SU-DHL-6 (cell line): Measurements from ENCODE around the gene CRK.

Experiments used
- H2AFZ ChIP-seq: fragments of 200-600 bp; sonication (generic); 2 replicates; pipeline ENCODE4 v1.6.1; 2014; ENCODE audit warnings: low read depth, mild to moderate bottlenecking, moderate library complexity, mixed read lengths, antibody characterized with exemption, low read length; ENCODE audit not compliant: severe bottlenecking
- H3F3A ChIP-seq: fragments of 200-600 bp; shearing (Covaris generic); 2 replicates; pipeline ENCODE4 v1.6.0; 2016; ENCODE audit warnings: antibody characterized with exemption, mild to moderate bottlenecking; ENCODE audit not compliant: insufficient read depth
- H3K27ac ChIP-seq: fragments of 200-600 bp; sonication (generic); 2 replicates; pipeline ENCODE4 v1.5.1; 2016; ENCODE audit warnings: low read depth, mild to moderate bottlenecking, low read length, moderate library complexity, mixed read lengths
- H3K27me3 ChIP-seq: fragments of 200-600 bp; sonication (generic), shearing (Covaris generic); 2 replicates; pipeline ENCODE4 v1.6.0; 2014; ENCODE audit warnings: mild to moderate bottlenecking, low read length
- H3K36me3 ChIP-seq: fragments of 200-600 bp; sonication (generic); 2 replicates; pipeline ENCODE4 v1.6.1; 2014; ENCODE audit warnings: mild to moderate bottlenecking, low read length, mixed read lengths
- H3K4me2 ChIP-seq: fragments of 300-600, 200-600 bp; shearing (Covaris generic), sonication (generic); 2 replicates; pipeline ENCODE4 v1.6.0; 2014; ENCODE audit warnings: low read length, low read depth, mild to moderate bottlenecking; ENCODE audit not compliant: poor library complexity, severe bottlenecking
- H3K4me3 ChIP-seq: fragments of 200-600 bp; sonication (generic); 2 replicates; pipeline ENCODE4 v1.5.1; 2014; ENCODE audit warnings: antibody characterized with exemption, low read length, mild to moderate bottlenecking, mixed read lengths; ENCODE audit not compliant: insufficient read depth, poor library complexity, severe bottlenecking
- H3K79me2 ChIP-seq: fragments of 200-600 bp; sonication (generic); 2 replicates; pipeline ENCODE4 v1.6.1; 2014; ENCODE audit warnings: mild to moderate bottlenecking, low read length, moderate library complexity; ENCODE audit not compliant: insufficient read depth
- H3K9ac ChIP-seq: fragments of 200-600 bp; sonication (generic); 2 replicates; pipeline ENCODE4 v1.7.0; 2014; ENCODE audit warnings: mild to moderate bottlenecking, low read length
- H3K9me2 ChIP-seq: fragments of 200-600 bp; sonication (generic); replicated peaks from 2 replicates; pipeline ENCODE4 v1.6.1; 2014; ENCODE audit warnings: low read length; ENCODE audit not compliant: insufficient read depth
- H3K9me3 ChIP-seq: fragments of 200-600 bp; sonication (generic); 2 replicates; pipeline ENCODE4 v1.6.1; 2014; ENCODE audit warnings: low read length, mixed read lengths; ENCODE audit not compliant: insufficient read depth
- H4K20me1 ChIP-seq: fragments of 200-600 bp; sonication (generic); 2 replicates; pipeline ENCODE4 v1.6.1; 2014; ENCODE audit warnings: low read depth, mild to moderate bottlenecking, antibody characterized with exemption, low read length, moderate library complexity, mixed read lengths
- CTCF ChIP-seq: fragments of 200-600 bp; sonication (generic); IDR thresholded peaks from one replicate; pipeline ENCODE4 v1.5.1; 2017; ENCODE audit warnings: antibody characterized with exemption, mild to moderate bottlenecking, low read length, moderate library complexity; ENCODE audit not compliant: insufficient read depth, poor library complexity, severe bottlenecking
- EZH2phosphoT487 ChIP-seq: fragments of 200-600 bp; sonication (generic), shearing (Covaris generic); conservative IDR thresholded peaks from 2 replicates; pipeline ENCODE4 v1.6.1; 2018; ENCODE audit warnings: mild to moderate bottlenecking, antibody characterized with exemption, low read length, moderate library complexity, mixed read lengths

Gene CRK

GRCh38 chr17:1495265-1495989, 39.4 kb upstream of the CRK start:
- no peaks in the 10 kb centered on the region for H3K27me3 ChIP-seq
- no peaks in the 10 kb centered on the region for H3K79me2 ChIP-seq
- no peak overlapping the region for H3K27ac ChIP-seq
- no peak overlapping the region for H3K4me3 ChIP-seq
- H3K4me2 ChIP-seq: no peak overlapping the region
- TF ChIP-seq CTCF (no peak), EZH2phosphoT487 (no peak)
- H3K9ac ChIP-seq: no peak overlapping the region
- no peak overlapping the region for H2AFZ ChIP-seq
- no peaks in the 10 kb centered on the region for H3K36me3 ChIP-seq
- H3K9me2 ChIP-seq: no peaks in the 10 kb centered on the region
- 0 out of 2 replicates have a peak, but pooled peaks cover 2% of the 10 kb centered on the region for H3F3A ChIP-seq
- H4K20me1 ChIP-seq: no peaks in the 10 kb centered on the region
- H3K9me3 ChIP-seq: no peaks in the 10 kb centered on the region

GRCh38 chr17:1494736-1495253, 38.8 kb upstream of the CRK start:
- Histone ChIP-seq H3K9ac (no peak overlapping the region), H3K9me3 (no peaks in the 10 kb centered on the region), H3K9me2 (no peaks in the 10 kb centered on the region), H4K20me1 (no peaks in the 10 kb centered on the region), H3K4me2 (no peak overlapping the region), H2AFZ (no peak overlapping the region), H3K36me3 (no peaks in the 10 kb centered on the region), H3F3A (0 out of 2 replicates have a peak, but pooled peaks cover 6% of the 10 kb centered on the region), H3K27ac (no peak overlapping the region), H3K27me3 (no peaks in the 10 kb centered on the region), H3K4me3 (no peak overlapping the region), H3K79me2 (no peaks in the 10 kb centered on the region)
- no peak for TF ChIP-seq CTCF
- TF ChIP-seq EZH2phosphoT487: no peak

- H3K27me3 ChIP-seq: no peaks in the 10 kb centered on the region
- H3F3A ChIP-seq: 0 out of 2 replicates have a peak, but pooled peaks cover 7% of the 10 kb centered on the region
- no peaks in the 10 kb centered on the region for H3K9me3 ChIP-seq
- H3K9ac ChIP-seq: no peak overlapping the region
- no peak overlapping the region for H3K27ac ChIP-seq
- TF ChIP-seq EZH2phosphoT487: no peak
- H3K36me3 ChIP-seq: no peaks in the 10 kb centered on the region
- H2AFZ ChIP-seq: no peak overlapping the region
- H3K4me2 ChIP-seq: no peak overlapping the region
- no peak overlapping the region for H3K4me3 ChIP-seq
- H3K79me2 ChIP-seq: no peaks in the 10 kb centered on the region
- no peaks in the 10 kb centered on the region for H3K9me2 ChIP-seq
- H4K20me1 ChIP-seq: no peaks in the 10 kb centered on the region
Measured at GRCh38 chr17:1494203-1494602, 38.2 kb upstream of the CRK start.
